NOMO-1 treated with dmso at 0.1 percent for 144 hours (cell line): Measurements from ENCODE around the gene LRRC14B.

Experiments used
- DNase-seq: peaks from one replicate; lab custom pipeline; 2025; ENCODE audit not compliant: unreplicated experiment; lab: John Stamatoyannopoulos, UW

Gene LRRC14B

DNA sequence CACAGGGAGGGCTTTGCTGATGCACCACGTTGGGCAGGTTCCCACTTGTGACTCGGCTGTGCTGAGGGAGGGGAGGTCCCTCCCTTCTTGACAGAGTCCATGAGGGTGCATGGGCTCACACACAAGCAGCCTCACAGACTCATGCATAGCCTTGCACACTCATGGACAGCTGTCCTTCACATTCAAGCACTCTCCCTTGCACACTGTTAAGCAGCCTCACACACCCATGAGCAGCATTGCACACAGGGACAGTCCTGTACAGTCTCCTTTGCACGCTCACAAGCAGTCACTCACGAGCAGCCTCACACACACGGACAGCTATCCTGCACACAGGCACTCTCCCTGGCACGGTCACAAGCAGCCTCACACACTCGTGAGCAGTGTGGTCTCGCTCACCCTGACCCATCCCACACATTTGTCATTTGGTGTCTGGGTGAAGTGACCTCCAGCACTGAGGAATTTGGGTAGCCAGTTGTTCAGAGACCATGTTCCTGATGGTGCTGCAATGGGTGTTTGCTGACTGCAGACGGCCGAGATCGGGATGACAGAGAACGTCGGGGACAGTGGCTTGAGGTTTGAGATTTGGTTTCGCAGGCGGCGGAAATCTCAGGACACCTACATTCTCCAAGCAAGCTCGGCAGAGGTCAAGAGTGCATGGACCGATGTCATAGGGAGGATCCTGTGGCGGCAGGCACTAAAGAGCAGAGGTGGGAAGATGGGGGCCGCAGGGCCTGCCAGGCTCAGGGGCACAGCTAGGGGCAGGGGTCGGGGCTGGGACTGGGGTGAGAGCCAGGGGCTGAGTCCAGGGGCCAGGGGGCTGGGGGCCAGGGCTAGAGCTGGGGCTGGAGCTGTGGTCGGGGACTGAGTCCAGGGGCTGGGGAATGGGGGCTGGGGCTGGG is 17.7 kb upstream of the LRRC14B start:
- no peak for DNase-seq

DNA sequence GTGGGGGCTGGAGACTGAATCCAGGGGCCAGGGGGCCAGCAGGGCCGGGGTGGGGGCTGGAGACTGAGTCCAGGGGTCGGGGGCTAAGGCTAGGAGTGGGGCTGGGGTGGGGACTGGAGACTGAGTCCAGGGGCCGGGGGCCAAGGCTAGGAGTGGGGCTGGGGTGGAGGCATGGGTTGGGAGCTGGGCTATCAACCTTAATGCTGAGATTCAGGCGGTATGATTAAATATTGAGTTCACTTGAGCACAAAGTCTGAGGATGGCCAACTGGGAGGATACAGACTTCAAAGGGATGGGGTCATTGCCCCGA is 17.0 kb upstream of the LRRC14B start:
- no peak for DNase-seq

DNA sequence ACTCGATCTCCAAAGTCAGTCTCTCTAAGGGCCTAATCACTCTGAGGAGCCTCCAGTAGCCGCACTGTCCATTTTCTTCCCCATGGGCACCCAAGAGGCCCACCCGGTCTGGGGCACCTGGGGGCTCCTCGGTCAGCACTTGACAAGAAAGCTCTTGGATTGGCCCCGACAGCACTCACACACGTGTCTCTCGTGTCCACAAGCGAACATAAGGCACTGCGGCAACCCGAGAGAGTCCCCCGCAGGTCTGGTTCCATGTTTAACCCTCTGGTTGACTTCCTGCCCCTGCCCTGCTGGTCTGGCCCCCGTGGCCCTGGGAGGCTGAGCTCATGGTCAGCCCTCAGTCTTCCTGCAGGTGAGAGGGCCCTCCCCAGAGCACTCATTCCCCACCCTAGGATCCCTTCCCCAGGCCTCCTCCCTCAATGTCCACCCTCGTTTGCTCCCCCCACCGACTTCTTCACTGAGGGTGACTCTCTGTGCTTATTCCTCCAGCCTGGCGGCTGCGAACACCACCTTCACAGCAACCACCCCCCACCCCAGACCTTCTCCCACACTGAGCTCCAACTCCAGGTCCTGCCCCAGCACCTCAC is 16.3 kb upstream of the LRRC14B start:
- no peak for DNase-seq

DNA sequence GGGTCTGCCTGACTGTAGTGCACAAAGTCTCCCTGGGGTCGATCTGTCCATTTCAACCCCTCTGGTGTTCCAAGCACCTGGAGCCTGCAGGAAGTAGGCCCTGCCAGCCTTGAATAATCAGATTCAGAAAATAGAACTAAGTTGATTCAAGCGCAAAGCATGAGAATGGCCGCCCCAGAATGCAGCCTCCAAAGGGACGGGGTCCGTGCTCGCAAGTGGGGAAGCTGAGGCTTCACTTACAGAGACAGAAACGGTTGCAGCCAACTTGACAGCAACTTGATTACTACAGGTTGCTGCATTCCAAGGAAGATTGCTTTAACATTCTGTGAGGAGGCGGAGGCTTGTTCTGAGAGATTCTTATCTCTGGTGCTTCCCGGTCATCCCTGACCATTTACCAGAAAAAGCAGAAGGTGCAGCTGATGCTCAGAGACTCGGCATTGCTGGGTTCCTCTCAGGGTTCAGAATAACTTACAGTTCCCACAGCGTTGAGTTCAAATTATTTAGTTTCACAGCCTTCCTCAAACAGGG is 14.9 kb upstream of the LRRC14B start:
- no peak for DNase-seq

DNA sequence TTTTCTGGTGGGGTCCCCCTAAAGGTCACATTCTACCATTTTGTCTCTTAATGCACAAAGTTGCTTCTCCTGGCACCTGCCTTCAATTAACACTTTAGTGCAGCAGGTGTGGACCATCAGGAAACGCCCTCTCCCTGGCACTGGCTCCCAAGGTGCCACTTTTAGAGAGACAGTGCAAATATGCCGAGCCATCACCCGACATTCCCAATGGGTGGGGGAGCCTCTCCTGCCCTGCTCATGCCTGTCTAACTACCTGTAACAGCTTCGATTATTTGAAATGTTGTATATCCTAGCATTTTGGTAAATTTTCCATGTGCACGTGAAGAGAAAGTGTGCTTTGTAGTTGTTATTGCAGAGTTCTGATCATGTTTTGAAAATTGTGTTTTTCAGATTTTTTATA is 13.2 kb upstream of the LRRC14B start:
- DNase-seq, result no peak

DNA sequence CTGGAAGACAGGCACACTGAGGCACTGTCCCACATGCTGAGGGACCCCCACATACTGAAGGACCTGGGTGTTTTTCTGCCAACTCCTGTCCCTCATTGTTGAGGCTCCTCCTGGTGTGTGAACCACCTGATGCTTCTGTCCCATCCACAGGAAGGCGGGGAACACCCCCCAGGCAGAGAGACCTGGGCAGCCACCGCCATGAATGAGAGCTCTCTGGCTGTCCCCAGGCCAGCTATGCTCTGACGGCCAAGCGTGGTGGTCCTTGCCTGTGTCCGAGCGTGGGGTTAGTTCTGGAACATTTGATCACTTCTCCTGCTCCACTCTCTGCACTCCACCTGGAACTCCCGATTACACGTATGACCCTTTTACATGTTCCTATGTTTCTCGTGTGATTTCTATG is 11.9 kb upstream of the LRRC14B start:
- DNase-seq, result no peak

DNA sequence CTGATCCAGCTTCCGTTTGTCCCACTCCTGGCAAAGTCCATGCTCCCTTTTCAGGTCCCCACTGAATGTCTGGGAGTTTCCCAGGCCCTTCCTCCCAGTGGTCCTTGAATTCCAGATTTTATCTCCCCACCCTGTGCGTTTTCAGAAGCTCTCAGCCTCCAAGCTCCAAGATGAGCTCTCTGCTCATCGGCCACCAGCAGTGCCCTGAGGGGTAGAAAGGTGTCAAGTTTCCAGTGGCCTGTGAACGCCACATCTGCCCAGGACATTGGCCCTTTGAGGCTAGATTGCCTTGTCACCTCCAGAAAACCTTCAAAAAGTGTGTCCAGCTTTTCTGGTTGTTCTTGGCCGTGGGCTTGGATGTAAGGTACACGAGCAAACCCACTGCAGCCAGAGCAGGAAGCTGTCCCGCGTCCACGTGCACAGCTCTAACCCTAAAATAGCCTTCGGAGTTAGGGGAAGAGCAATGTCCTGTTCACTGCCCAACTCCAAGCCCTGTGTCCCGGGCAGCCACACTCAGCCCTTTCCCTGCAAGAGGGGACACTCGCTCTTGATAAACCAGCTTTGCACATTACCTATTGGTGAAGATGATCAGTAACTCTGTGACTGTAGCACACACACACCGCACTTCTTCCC is 10.9 kb upstream of the LRRC14B start:
- no peak for DNase-seq

DNA sequence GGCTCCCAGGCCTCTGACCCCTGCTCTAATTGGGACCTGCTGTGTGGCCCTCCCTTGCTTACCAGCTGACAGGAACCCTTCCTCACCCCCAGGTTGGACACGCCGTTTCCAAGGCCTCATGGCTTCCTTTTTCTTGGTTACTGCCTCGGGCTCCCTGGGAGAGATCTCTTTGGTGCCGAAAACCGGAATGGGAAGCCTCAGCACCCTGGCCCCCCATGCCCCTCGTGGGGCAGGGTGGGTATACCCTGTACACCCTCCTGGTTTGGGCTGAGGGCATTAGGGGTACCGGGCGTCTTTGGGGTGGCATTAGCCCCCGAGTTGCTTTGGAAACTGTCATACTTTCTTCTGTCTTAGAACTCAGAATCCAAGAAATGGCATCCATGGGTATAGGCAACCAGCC is 10.1 kb upstream of the LRRC14B start:
- DNase-seq, result no peak

DNA sequence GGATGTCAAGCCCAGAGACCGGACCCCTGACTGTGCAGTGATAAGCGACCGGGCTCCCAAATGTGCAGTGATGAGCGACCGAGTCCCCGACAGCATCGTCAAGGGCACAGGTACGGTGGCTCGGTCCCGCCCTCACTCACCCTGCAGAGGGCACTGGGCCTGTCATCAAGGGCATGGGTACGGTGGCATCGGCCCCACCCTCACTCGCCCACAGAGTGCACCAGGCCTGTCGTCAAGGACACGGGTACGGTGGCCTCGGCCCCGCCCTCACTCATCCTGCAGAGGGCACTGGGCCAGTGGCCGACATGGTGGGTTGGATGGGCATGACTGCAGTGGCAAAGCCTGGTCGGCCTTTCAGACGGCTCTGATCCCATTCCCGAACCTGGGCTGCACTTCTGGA is 9.7 kb upstream of the LRRC14B start:
- no peak for DNase-seq

DNA sequence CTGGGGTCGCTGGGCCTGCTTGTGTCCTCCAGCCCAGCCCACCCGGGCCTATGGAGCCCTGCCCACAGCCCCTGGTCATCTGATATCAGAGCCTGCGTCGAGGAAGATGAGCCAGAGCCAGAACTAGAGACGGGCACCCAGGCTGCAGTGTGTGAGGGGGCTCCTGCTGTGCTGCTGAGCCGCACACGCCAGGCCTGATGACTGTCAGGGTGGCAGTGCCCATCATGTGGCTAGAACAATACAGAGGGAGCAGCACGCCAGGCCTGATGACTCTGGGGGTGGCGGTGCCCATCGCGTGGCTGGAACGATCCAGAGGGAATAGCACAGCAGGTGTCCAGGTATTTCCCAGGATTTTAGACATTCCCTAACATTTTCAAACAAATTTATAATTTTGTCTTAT is 9.2 kb upstream of the LRRC14B start:
- DNase-seq, result no peak

DNA sequence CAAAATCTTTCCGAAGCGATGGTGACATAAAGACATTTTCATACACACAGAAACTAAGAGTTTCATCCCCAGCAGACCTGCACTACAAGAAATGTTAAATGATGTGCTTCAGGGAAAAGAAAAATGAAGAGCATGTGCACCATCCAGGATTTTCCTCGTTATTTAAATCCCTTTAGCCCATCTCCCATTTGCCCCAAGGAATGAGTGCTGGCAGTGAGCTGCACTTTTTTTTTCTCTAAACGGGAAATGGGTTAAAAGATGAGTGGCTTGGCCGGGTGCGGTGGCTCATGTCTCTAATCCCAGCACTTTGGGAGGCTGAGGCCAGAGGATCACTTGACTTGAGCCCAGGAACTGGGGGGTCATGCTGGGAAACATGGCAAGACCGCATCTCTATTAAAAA is 6.8 kb upstream of the LRRC14B start:
- no peak for DNase-seq

DNA sequence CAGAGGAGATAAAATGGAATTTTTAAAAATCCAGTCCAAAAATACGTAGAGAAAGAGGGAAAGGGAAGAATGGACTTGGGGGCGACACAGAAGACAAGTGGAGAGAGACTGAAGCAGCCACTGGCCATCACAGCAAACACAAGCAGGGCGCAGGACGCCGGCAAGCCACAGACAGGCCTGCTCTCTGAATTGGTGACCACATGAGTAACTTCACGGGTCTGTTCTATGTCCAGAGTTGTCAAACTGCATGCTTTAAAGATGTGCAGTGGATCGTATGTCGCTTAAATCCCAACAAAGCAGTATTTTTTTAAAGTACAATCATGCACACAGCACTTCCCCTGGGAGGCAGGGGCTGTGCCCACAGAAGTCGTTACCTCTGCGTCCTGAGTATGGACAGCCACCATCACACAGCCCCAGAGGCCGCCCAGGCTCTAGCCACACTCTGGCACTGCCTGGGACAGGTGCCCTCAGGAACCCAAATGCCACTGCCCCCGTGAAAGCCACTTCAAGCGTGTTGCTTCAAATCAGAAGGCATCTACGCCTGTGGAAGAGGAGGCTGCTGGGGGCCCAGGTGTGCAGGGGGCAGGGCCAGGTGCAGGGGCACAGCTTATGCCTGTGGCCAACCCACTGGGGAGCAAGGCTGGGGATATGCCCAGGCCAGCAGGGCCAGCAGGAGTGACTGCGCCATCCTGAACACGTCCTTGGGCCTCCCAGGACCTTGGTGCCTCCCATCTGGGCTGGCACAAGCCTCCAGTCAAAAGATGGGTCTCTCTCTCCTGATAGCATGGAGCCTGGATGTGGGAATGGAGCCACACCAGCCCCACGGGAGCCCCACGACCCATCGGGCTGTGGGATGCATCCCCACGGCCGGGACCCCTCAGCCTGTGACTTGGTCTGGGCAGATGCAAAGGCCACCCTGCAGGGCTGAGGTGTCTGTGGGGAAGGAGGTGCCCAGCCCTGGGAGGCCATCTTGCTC is 5.9 kb upstream of the LRRC14B start:
- DNase-seq, result no peak

DNA sequence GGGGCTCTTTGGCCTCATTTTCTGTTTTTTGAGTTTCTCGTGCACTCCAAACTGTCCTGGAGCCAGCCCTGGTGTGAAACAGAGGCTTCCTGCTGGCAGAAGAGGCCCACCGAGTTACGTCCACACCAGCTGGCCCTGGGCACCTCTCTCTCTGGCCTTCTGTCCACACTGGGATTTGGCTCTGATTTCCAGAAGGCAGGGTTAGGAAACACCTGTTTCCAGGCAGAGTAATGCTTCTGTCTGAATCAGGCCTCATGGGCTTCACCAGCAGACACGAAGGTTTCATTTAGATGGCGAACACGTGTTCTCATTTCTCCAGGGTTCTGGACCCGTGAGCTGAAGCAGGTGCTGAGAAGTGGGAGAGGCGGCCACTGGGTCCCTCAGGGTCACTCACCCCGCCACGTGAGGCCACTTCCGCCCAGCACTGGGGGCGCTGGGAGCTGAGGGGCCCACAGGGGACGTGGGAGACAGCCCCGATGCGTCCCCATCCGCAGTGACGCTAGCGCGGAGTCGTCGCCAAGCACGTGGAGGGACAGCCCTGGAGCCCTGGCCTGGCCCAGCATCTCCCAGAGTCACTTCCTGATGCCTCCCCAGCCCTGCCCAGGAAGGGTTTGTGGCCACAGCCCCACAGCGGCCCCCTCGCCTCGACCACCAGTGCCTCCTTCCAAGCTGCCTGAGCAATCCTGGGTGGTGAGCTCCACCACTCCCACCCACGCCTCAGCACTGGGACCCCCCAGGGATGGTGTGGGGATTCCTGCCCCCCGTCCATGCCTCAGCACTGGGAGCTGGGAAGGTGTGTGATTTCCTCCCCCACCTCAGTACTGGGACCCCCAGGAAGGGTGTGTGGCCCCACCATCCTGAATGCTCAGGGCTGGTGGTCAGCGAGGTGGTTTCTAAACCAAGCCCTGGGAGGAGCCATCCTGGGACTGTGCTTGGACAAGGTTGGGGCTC is 4.9 kb upstream of the LRRC14B start:
- DNase-seq, result no peak

DNA sequence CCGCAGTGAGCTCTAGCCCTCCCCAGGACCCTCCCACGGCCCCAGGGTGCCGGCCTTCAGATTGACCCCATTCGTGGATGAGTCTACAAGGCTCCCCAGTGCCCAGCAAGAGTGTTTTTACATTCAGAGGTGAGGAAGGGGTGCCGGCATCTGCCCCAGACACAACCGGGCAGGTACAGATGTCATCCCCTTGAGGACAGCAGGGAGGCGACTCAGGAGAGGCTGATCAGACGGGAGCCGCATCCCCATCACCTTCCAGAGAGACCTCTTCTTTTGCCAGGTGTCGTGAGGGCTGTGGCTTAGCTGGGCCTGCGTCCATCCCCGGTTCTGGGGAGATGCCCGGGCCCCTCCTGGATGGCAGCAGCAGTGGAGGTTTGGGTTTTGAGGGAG is 4.3 kb upstream of the LRRC14B start:
- no peak for DNase-seq

DNA sequence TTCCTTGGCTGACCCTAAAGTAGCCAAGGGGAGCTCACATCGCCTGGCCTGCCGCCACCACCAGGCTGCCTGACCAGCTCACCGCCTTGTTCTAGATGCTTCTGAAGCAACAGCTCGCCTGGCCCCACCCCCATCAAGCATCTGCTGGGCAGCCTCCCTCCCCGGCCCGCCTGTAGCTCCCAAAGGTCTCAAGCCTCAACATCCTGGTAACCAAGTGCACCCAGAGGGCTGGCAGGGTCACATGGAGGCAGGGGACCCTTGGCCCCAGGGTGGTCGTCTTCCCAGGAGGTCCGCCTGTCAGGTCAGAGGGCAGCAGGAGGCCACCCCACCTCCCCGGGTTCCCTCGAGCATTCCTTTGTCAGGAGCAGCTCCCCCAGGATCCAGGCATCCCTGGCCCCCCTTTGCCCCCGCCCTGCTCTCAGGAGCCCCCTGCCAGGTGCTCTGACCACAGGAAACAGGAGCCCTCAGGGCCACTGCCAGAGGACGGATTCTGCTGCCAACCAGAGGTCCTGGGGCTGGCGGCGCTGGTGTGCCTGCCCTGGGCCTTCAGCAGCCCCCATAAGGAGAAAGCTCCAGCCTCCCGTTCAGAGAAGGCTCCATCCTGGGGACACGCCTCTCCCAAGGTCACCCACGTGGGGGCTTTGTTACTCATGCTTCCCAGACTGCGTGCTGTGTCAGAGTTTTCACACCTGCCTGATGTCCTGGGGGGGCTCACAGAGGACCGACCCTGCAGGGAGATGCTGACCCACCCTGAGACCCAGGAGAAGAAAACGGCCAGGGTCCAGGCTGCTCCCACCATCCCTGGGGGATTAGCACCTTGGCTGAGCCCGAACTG is 3.5 kb upstream of the LRRC14B start:
- DNase-seq, result no peak

DNA sequence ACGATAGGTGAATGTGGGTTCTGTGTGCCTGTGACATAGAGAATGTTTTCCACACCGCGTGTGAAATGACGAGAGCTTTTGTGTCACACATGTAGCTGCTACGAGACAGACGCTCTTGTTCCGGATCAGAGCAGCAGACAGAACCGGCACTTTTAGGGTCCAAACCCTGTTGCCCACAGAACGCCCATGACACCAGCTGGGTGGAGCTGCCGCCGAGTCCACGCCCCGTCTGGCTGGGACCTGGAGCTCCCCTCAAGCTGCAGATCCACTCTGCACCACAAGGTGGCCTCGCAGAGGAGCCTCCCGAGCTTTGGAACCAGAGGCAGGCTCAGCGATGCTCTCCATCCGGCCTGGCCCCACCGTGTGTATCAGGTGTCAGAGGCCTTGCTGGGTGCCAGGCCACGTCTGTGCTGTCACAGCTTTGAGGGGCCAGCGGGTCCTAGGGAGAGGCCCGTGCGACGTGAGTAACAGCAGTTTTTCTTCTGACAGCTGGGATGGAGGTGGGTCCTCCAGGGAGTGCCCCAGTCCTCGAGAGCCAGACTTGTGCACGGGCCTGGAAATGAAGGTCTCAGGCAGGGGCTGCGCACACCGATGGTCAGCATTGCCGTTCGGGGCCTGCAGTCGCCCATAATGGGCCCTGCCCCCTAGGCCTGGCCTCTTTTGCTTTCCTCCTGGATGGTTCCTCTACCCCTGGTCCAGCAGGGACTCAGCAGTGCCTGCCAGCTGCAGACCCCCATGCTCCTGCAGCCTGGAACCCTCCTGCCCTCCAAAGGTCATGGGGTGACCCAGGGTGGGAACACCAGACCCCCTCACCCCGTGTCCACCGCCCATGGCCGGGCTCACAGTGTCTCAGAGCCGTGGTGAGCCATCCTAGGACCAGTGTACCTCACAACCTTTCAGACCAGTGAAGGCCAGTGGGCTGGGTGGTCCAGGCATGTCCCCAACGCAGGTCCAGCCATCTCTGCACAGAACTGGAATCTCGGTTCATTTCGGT is 2.5 kb upstream of the LRRC14B start:
- DNase-seq, result peak; percentile 84

DNA sequence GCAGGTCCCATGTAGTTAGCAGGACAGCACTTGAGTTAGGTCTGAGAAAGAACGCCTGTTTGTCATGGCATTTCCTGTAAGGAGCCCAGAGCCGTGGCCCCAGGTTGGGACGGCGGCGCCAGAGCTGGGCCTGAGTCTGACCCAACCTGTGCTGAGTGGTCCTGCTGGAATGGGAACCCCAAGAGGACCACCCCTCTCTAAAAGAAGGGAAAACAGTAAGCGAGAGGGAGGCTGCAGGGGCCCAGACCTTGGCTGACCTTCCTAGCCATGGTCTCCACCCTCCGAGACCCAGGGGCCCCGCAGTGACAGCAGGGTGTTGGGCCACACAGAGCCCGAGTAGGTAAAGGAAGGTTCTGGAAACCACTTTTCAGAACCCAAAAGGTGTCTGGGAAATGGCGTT is 1.8 kb upstream of the LRRC14B start:
- DNase-seq, result no peak

DNA sequence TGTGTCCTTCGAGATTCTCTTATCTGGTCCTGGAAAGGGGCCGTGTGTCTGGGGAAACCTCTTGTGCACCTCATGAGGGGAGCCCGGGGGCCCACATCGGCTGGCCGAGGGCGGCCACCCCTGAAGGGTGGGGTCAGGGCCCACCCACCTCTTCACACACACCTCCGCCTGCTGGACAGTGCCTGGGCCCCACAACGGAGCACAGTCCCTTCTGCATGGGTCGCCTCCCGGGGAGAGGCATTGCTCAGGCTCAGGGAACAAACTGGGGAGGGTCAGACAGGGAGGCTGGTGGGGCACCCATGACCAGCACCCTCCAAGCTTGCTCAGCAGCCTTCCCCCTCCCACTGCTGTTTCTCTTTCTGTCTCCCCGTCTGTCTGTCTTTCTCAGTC is 1.3 kb upstream of the LRRC14B start:
- DNase-seq, result no peak
